SKM-1 treated with dmso at 0.1 percent for 144 hours (cell line): ENCODE results near the gene FBXL7.

Source experiments
- DNase-seq: peaks from one replicate; lab custom pipeline; 2025; ENCODE audit not compliant: unreplicated experiment; lab: John Stamatoyannopoulos, UW

Gene FBXL7

GRCh38 chr5:15983392-15983791 is 483.4 kb downstream of the FBXL7 start:
- DNase-seq: no peak
